Stromal cell of bone marrow (primary cell): Measurements from ENCODE around the gene APCDD1.

Experiments used
- DNase-seq: peaks from one replicate; pipeline ENCODE4 v3.0.0-alpha.2; 2012; ENCODE audit warnings: low read depth

APCDD1 gene

DNA sequence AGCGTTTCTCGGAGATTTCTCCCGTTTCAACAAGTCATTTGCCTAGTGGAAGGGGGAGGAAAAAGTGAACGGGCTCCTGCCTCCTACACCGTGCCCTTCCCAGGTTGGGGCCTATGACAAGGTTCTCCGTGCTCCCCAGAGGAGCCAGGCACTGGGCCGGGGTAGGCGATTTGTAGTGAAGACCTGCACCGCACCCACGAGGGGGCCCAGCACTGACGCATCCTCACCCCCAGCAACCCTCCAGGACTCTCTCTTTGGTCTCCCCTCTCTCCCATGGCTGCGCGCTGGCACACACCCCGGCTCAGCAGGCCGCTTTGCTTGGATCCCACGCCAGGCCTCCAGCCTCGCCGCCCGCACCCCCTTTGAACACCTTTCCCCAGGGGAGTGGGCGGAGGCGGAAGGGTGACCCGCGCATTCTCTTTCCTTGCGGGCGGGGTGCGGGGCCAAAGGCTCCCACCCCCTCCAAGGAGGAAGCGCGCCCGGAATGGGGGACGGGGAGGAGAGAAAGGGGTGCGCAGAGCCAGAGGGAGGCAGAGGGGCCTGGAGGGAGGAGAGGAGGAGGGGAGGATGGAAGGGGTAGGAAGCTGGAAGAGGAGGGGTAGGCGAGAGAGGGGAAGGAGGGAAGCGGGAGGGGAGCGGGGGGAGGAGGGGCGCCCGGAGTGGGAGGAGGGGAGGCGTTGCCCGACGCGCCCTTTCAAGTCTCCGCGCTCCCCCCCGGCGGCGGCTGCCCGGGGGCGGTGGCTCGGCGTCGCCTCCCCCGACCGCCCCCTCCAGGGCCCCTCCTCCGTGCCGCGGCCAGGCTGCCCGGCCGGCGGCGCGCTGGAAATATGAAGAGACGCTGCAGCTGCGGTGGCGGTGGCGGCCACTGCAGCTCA is at the start of gene APCDD1:
Gene APCDD1 (plus strand): TSS at position 830 of the 875 bp plus-strand sequence. CDS start 347 bp downstream, outside the sequence.
- DNase-seq: no peak

DNA sequence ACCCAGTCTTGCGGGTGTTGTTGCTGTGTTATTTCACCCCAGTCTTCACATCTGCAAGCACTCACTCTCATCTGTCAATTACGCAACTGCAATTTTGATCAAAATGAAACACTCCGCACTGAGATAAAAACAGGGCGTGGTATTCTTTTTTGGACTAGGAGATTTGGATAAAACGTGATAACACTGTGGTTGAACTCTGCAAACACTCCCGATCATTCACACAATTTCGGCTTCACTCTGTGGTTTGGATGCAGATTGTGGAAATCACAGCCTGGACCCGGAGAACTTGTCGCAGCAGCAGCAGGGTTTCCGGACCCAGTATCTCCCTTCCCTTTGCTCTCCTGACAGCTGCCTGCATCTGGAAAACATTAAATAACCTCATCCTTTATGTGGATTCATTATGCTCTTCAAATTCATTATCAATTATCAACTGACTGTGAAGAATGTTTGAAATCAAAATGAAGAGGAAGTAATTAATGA is 49.4 kb upstream of the APCDD1 start:
- no peak for DNase-seq

DNA sequence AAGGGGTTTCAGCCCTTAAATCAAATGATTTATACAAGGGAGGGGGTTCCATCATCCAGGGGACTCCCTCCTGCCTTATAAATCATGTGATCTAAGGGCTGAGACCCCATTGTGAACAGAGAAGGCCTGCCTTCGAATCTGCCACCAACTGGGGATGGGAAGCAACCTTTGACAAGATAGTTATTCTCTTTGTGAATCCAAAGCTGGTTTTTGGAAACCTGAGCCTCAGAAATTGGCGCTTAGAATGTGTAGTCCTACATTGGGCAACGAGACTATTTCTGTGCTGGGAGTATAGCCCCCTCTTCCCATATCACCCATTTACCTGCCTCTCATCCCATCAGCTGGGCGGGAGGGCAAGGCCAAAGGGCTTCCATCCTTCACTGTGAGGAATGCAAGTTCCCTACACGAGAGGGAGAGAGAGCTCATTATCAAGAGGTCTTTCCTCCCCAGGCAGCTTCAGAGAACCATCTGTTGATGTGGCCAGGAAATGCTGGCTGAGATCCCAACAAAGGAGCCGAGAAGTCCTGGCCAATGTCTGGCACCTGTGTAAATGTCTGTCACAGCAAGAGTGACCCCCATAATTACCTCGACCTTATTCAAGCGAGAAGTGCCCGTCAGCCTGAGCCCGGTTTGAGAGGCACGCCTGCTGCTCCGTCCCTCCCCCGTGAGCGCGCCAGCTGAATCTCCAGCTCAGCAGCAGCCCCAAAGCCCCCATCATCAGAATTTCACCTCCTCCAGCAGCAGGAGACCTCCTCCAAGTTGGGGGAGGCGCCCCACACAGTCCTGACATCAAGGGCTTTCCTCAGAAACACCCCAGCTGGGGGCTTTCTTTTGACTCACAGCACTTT is 48.4 kb upstream of the APCDD1 start:
- DNase-seq: no peak

DNA sequence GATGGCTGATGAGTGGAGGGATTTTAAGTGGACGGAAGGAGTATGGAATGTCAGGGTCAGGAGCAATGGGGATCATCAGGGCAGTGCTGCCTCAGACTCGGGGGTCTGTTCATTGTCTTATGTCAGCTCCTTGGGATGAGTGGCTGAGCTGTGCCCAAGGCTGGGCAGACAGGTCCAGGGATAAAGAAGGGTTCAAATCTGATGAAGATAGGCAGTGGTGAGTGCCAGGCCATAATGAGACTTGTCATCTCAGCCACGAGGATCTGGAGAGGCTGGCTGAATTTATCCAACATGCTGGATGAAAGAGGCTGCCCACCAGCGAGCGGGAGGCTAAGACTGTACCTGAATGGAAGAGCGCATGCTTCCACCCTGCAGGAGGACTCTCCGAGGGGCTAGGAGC is 46.3 kb upstream of the APCDD1 start:
- DNase-seq: no peak

DNA sequence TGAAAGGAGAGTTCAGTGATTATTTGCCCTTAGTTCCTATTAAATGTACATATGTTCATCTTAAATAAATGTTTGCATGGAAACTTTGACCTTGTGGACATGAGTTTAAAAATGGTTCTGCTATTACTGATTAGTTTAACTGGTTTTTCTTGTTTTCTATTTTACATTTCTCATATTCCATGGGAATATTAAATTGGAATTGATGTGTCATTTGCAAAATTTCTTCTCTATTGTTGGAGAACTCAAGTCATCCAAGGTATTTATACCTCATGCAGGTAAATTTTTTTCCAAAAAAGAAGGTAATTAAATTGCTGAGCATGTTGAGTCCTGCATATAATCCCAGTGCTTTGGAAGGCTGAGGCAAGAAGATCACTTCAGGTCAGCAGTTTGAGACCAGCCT is 45.4 kb upstream of the APCDD1 start:
- DNase-seq: no peak

DNA sequence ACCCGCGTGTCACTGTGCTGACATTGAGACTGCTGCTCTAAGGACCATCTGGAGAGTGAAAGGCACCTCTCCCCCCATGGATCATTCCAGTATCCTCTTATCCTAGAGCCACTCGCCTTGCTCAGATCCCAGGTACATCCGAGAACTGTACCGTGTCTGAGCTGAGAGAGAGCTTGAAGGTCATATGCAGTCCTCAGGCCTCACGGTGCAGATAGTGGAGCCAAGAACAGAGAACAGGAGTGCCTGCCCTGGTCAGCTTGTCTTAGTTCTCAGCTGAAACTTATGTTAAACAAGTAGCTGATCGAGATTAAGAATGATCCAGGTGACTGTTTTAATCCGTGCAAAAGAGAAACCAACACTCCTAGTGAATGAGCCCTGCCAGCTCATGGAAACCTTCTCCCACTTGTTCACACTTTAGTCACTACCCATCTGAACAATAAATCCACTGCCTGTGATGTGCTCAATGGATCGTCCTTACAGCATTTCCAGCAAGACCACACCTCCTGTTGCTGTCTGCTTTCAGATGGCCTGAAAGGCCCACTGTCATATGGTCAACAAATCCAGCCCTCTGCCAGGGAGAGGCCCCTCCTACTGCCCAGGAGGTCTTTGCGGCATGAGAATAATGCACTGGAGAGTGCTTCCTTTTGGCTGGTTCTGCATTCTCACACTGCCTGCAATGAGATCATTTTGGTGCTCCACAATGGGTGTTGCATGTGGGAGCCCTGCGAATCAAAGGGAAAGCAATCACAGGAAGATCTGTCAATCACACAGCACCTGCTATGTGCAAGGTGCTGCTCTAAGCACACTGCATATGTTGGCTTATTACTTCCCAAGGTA is 43.7 kb upstream of the APCDD1 start:
- DNase-seq: no peak

DNA sequence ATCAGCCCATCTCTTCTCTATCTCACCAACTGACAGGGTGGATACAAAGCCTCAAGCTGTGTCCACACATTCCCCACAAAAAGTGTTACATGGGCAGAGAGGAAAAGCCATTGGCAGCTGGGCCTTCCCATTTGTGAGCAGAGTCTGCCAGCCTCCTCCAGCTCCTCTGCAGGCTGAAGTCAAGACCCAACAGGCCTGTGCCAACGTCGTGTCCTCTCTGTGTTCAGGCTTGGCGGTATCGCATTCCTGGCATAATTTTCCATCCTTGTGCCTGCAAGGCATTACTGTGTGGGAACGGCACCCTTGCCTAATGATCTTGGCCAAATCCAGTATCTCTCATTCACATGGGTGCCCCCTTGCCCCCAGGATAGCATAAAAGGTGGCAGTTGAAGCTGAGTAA is 41.5 kb upstream of the APCDD1 start:
- no peak for DNase-seq

DNA sequence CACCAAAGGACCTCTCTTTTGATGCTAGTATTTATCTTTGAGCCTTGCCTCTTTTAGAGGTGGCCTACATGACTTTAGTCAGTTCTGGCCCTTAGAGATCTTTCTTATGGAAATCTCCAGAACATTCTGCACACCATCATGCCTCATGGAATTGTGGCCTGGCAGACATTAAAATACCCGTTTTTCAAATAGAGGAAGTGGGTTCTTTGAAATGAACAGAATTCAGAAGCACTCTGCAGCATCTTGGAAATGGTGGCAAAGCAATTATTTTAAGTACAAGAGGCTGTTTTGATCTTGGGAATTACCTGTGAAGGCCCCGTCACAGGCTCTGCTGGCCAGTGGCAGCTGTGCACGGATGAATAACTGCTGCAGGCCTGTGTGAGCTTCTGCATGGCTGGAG is 40.7 kb upstream of the APCDD1 start:
- DNase-seq: no peak

DNA sequence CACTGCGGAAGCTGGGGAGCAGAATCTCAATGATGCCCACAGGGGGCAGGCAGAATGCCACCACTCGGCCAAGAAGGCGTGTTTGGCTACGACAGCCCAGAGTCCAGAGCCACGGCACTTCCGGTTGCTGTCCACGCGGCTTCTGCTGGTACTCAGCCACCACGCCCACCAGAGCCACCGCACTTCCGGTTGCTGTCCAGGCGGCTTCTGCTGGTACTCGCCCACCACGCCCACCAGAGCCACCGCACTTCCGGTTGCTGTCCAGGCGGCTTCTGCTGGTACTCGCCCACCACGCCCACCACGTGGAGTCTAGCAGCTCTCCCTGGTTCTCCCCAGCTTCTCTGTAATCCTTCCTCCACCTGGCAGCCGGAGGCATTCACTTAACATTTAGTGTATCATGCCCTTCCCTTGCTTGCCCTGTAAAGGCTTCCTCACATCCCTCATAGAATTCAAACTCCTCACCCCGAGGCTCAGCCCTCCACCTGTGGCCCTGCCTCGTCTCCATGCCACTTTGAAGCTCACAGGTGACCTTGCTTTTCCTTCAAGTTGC is 40.1 kb upstream of the APCDD1 start:
- DNase-seq: no peak

DNA sequence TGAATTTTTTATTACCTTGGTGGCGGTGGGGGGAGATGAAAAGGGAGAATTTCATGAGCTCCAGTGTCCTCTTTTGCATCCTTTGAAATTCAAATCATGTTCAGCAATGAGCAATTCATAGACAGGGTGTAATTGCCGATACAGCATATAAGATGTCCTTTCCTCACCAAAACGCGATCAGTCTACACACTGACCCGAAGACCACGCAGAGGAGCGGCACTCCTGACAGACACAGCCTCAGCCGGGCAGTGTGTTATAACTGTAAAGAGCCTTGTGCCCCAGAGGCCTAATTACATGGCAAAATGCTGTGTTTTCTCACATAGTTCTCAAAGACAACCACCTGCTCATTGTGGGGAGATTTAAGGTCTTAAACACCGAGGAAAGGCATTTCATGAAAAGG is 38.4 kb upstream of the APCDD1 start:
- no peak for DNase-seq

DNA sequence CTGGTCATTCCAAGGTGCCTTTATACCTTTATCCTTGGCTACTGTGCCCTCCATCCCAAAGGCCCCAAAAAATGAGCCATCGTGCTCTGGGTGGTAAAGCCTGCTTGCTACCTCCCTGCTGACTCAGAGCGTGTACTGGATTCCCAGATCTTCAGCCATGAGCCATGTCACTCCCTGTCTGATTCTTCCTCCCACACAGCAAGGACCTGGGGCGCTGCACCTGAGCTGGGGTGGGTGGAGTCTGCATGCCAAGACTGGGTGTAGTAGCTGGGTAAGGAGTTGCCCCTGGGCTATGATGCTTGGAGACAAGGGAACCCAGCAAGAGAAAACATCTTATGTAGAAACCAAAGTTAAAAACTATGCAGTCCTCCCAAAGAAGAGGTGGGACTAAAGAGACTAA is 37.2 kb upstream of the APCDD1 start:
- DNase-seq: no peak

DNA sequence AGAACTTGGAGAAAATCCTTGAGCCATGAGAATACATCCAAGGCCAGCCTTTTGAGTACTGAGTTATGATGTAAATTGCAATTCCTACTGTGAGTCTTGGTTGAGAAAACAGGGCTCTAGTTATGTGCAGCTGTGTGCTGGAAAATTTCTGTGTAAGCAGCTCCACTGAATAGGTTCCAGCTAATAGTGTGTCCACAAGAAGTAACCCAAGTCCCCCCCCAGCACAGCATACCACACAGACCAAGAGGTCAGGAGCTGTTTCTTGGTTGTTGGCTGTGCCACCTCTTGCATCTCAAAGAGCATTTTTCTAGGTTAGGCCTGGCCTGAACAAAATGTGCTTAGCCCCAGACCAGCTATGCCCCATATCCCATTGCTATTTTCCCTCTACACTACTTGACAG is 36.8 kb upstream of the APCDD1 start:
- no peak for DNase-seq

DNA sequence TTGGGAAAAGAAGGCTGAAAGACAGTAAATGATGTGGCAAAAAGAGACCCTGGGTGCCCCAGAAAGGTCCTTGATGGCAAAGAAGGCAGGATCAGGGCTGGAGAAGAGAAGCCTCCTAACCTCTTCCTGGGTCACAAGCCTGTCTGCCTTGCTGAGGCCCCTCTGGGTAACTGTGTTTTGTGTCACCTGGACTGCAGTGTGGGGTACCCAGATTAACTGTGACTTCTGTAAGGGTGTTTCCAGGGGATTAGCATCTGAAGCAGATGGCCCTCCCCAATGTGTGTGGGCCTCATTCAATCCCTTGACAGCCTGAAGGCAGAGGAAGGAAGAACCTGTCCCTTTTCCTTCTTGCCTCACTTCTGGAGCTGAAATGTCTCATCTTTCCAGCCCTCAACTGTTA is 35.6 kb upstream of the APCDD1 start:
- no peak for DNase-seq

DNA sequence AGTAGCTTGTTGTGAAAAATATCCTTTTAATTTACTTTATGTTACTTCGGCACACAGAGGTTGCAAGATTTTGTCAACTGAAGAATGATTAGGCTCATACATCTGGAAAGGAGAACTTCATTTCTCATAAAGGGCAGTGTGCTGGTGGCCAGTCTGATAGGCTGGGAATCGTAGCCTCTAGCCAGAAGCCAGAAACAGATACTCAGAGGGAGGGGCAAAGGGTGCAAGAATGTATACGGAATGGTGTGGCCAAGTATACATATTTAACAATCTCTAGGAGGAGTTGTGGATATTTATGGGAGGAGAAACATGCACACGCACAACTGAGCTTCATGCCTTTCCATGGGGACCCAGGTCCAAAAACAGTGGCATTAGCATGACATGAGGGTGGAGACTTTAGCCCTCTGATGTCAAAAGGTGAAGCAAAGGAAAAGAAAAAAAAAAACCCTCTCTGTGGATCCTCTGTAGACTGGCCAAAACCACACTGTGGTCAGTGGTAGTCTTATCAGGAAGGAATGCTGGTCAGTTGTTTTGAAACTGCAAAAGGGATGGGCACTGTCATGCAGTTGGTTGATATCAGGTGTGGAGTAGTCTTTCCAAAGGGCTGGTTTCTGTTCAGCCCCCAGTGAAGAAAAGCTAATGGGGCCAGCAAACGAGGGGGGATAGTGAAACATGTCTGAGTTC is 34.9 kb upstream of the APCDD1 start:
- DNase-seq: no peak

DNA sequence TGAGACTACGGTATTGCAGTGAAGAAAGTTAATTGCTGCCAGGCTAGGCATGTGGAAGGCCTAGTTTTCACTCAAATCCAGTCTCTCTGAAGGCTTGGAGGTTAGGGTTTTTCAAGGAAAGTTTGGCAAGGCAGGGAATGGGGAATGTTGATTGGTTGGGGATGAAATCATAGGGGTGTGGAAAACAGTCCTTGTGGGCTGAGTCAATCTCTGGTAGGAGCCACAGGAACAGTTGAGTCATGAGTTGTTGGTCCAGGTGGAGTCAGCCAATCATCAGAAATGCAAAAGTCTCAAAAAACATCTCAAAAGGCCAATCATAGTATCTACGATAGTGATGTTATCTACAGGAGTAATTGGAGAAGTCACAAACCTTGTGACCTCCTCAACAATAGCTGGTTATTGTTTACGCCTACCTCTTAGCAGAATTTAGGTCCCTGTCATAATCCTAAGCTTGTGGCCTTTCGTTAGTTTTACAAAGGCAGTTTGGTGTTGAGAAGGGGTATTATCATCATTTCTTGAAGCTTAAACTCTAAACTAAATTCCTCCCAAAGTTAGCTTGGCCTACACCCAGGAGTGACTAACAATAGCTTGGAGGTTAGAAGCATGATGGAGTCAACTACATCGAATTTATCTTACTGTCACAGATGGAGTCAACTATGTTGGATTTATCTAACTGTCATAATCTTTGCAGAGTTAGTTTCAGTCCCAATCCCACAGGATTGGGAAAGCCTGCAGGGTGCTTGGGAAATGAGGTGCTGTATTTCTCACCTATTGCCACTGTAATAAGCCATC is 33.7 kb upstream of the APCDD1 start:
- no peak for DNase-seq

DNA sequence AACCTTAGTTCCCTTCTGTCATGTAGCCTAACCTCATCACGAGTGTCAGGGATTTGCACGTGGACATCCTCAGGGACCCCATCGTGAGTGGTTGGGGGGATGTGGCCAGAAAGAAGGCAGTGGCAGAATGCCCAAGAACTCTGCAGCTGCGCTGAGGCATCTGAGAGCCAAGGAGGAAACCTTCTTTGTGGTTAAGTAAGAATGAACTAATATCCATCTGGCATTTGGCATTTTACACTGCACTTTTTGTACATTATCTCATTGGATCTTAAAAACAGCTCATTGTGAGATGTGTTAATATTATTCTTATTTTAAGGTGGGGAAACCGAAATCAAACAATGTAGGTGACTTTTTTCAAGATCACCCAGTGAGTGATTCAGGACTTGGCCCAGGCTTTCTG is 32.6 kb upstream of the APCDD1 start:
- DNase-seq: no peak

DNA sequence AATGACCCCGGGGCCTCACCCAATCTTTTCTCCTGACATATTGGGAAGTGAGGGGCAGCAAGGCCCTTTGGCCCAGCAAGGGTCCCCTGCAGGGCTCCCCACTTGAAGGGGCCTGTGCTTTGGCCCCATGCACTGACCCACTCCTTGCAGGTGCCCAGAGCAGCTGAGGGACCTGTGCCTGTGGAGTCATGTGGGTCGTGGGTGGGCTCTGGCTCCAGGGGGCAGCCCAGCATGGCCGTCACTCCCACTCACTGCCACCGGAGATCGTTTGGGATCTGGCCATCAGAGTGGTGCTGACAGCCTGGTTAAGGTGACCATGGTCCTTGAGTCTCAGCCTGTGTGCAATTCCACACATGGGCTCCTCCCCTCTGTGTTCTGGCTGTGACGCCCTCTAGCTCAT is 31.7 kb upstream of the APCDD1 start:
- no peak for DNase-seq

DNA sequence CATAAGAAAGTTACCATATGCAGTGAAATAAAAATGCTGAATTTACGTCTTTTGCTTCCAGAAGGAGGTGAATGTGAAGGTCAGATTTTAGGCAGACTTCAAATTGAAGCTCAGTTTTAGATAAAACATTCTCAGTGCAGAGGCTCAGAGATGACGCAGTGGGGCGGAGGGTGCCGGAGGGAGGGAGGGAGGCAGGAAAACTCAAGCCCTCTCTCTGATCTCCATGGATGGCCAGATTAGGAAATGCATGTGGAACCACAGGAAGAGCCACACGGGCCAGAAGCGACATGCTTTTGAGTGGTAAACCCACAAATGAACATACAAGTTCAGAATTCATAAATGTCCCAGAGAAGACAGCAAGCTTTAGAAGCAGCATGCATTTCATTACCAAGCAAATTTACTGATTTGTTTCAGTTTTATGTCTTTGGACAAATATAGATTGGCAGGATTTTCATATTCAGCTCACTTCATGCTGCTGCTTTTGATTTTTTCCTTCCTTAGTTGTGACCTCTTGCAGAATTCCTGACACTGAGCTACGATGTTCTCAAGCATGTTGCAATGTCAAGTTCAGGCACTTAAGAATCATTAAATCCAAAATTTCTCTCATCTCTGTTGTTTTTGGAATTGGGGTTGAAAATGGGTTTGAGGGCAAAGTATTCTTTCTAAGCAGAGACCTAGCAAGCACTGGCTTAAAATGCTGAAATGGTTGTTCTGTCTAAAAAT is 29.7 kb upstream of the APCDD1 start:
- no peak for DNase-seq

DNA sequence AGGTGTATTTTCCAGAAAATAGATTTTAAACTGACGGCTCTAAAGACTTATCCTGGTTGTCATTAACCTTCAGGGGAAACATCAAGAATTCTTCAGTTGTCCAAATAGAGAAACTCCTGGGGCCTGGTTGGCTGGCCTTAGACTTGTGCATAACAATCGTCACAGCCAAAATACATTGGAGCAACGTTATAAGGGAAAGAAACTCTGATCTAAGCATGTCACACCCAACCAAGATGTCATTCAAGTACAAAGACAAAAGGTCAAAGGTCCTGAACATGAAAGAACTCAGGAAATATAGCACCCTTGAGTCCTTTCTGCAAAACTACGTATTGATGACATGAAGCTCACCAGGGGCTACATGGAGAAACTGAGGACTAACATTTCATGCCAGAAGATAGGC is 23.8 kb upstream of the APCDD1 start:
- no peak for DNase-seq

DNA sequence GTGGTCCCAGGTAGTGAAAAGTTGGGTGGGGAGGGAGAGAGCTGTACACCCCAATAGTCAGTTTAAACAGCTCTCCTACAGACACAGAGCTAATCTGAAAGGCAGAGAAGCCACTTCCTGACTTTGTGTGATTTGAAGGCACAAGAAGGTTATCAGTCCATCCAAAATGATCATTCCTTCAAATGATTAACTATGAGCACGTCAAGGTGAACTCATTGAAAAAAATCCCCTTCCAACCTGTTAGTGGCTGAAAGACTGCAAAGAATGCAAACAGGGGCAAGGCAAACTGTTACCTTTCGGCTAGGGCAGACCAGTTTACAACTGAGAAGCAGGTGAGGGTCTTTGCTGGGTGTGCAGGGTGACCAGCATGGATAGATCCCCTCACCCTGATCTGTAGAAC is 22.8 kb upstream of the APCDD1 start:
- no peak for DNase-seq
